ENCODE data around the gene POLDIP3. TPM values are rescaled to one million over a fixed set of nuclear protein-coding genes. Genes with fewer than 3 reads are reported as not detected.

POLDIP3 gene
- total and polyA plus RNA-seq, 2 donors (not counting 3 experiments of a cell fraction or from before 2014, with no cell fraction given) = 29.3 to 60.4 TPM

DNA sequence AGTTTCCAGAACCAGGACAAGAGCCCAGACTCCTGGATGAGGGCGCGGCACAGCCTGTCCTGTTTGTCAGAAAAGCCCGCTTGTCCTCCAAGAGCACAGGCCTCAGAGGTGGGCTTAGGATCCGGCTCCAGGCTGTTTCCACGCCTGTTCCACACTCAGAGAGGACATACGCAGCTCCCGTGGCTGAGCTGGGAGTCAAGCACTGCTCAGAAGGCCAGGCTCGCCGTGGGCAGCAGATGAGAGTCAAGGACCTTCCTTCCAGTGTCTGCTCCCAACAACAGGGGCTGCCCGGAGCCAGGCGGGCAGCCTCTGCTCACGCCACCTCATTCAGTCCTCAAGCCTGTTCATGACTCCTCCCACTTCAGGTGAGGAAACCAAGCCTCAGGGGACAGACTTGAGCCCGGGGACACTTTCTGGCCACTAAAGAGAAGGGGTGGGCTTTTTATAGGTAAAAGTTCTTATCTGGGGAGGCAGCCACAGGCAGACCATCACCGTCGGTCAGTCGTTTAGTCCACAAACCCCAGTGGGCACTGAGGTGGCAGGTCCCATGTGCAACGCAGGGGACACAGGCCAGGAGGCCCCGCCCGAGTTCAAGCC is 30.8 kb upstream of the POLDIP3 start:
- H3K79me2 ChIP-seq (ENCODE audit: control insufficient read depth, insufficient read depth, low read length) = peaks cover 71% of the 10 kb centered on the region
- peak; percentile 24 for DNase-seq (ENCODE audit: low read depth, low spot score)
- no peak overlapping the region for H3K9ac ChIP-seq (replicated peaks; ENCODE audit: extremely low read depth, insufficient read depth, low read length)
- H2AFZ ChIP-seq (ENCODE audit: low read depth, low read length) = no peak overlapping the region
- FAIRE-seq = no peak
- H3K36me3 ChIP-seq (ENCODE audit: control insufficient read depth in 2 of 2, extremely low read depth in 1 of 2, insufficient read depth in 2 of 2, low read length in 2 of 2) = no peaks in the 10 kb centered on the region
- peak overlapping the region; percentile 25 for H3K27ac ChIP-seq (ENCODE audit: insufficient read depth, low read depth, low read length)
- no peak overlapping the region for H3K4me3 ChIP-seq (replicated peaks in 1 of 3; ENCODE audit: insufficient read depth in 1 of 3, low read depth in 1 of 3, low read length in 3 of 3)
- ChIA-PET CTCF (no interaction called here), POLR2A (no interaction called here)
- no peaks in the 10 kb centered on the region for H3K27me3 ChIP-seq (ENCODE audit: control insufficient read depth in 2 of 2, insufficient read depth in 2 of 2, low read length in 2 of 2)
- no peaks in the 10 kb centered on the region for H4K20me1 ChIP-seq (replicated peaks; ENCODE audit: control insufficient read depth, extremely low read depth, insufficient read depth, low read length)
- TF ChIP-seq POLR2A (IDR thresholded peaks at IDR 0.05; ENCODE audit: low read depth, low read length) (no peak), FOS (IDR thresholded peaks at IDR 0.05; ENCODE audit: borderline replicate concordance, insufficient read depth, low read length) (no peak), GATA2 (IDR thresholded peaks at IDR 0.05; ENCODE audit: insufficient read depth, insufficient read length, low read depth, low read length) (no peak), POLR2AphosphoS5 (IDR thresholded peaks at IDR 0.05; ENCODE audit: insufficient read depth, low read depth, low read length) (no peak), EZH2 (IDR thresholded peaks at IDR 0.05; ENCODE audit: borderline replicate concordance, low read depth, low read length, severe bottlenecking) (no peak), JUN (IDR thresholded peaks at IDR 0.05; ENCODE audit: borderline replicate concordance, insufficient read depth, insufficient read length, low read depth) (no peak), MAX (IDR thresholded peaks at IDR 0.05; ENCODE audit: insufficient read depth, insufficient read length) (no peak), MYC (IDR thresholded peaks at IDR 0.05; ENCODE audit: low read depth, low read length) (no peak)
- TF ChIP-seq, protein P1, sequence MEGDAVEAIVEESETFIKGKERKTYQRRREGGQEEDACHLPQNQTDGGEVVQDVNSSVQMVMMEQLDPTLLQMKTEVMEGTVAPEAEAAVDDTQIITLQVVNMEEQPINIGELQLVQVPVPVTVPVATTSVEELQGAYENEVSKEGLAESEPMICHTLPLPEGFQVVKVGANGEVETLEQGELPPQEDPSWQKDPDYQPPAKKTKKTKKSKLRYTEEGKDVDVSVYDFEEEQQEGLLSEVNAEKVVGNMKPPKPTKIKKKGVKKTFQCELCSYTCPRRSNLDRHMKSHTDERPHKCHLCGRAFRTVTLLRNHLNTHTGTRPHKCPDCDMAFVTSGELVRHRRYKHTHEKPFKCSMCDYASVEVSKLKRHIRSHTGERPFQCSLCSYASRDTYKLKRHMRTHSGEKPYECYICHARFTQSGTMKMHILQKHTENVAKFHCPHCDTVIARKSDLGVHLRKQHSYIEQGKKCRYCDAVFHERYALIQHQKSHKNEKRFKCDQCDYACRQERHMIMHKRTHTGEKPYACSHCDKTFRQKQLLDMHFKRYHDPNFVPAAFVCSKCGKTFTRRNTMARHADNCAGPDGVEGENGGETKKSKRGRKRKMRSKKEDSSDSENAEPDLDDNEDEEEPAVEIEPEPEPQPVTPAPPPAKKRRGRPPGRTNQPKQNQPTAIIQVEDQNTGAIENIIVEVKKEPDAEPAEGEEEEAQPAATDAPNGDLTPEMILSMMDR (IDR thresholded peaks at IDR 0.05; ENCODE audit: extremely low read depth in 1 of 2, insufficient read depth in 1 of 2, low read depth in 1 of 2, low read length in 2 of 2) = no peak
- intact Hi-C loops (cut with micrococcal nuclease) (no loop called here), dilution Hi-C loops (cut with MboI; ENCODE audit: extremely low pct_ligation_motif_present, low sequenced_read_pairs) (no loop called here)
- BruUV-seq (replicated peaks) = no TSS peak
- no peaks in the 10 kb centered on the region for H3K9me1 ChIP-seq (replicated peaks; ENCODE audit: control insufficient read depth, extremely low read depth, insufficient read depth, low read length)
- H3K9me3 ChIP-seq (replicated peaks; ENCODE audit: control insufficient read depth, insufficient read depth, low read length) = no peaks in the 10 kb centered on the region
- H3K4me2 ChIP-seq (ENCODE audit: insufficient read depth, low read length) = no peak overlapping the region
- H3K4me1 ChIP-seq (ENCODE audit: control insufficient read depth, extremely low read depth, insufficient read depth, low read length) = peaks cover 42% of the 10 kb centered on the region
